Liver (tissue), 9 donors: ENCODE measurements around the gene DCAF11. TPM values are rescaled to one million over a fixed set of nuclear protein-coding genes. Genes with fewer than 3 reads are reported as not detected.

Experiments
- DNase-seq: peaks from one replicate; pipeline ENCODE4 v3.0.0-alpha.2; 2017; ENCODE audit warnings: low spot score
- H3K27ac ChIP-seq, 2 donors: one replicate each; pipeline ENCODE4 v1.7.0; 2013; ENCODE audit warnings: inconsistent platforms in 2 of 2, low read length in 2 of 2, control low read depth in 1 of 2, low read depth in 1 of 2, mild to moderate bottlenecking in 1 of 2
- H3K27me3 ChIP-seq, 4 donors: one replicate each; pipeline versions ENCODE4 v1.6.1 to v1.7.0; 2013; ENCODE audit warnings: low read length in 3 of 4, inconsistent platforms in 1 of 4, mild to moderate bottlenecking in 1 of 4, moderate library complexity in 1 of 4; ENCODE audit not compliant: control insufficient read depth in 4 of 4, insufficient read depth in 4 of 4
- H3K36me3 ChIP-seq, 4 donors: one replicate each; pipeline versions ENCODE4 v1.6.1 to v1.7.0; 2013; ENCODE audit warnings: low read length in 3 of 4, mild to moderate bottlenecking in 3 of 4, low read depth in 1 of 4, moderate library complexity in 1 of 4; ENCODE audit not compliant: control insufficient read depth in 4 of 4, insufficient read depth in 3 of 4
- H3K4me1 ChIP-seq, 4 donors: one replicate each; pipeline versions ENCODE4 v1.6.1 to v1.7.0; 2013; ENCODE audit warnings: low read length in 3 of 4, mild to moderate bottlenecking in 3 of 4, moderate library complexity in 1 of 4; ENCODE audit not compliant: control insufficient read depth in 4 of 4, insufficient read depth in 4 of 4
- H3K4me3 ChIP-seq, 3 donors: one replicate each; pipeline versions ENCODE4 v1.6.1 to v1.7.0; 2013; ENCODE audit warnings: low read length in 3 of 3, control low read depth in 1 of 3, low read depth in 1 of 3, mild to moderate bottlenecking in 1 of 3
- H3K9ac ChIP-seq, 2 donors: one replicate each; pipeline ENCODE4 v1.7.0; 2013; ENCODE audit warnings: low read length in 2 of 2, mild to moderate bottlenecking in 2 of 2, moderate library complexity in 2 of 2, control low read depth in 1 of 2, low read depth in 1 of 2
- H3K9me3 ChIP-seq, 4 donors: one replicate each; pipeline versions ENCODE4 v1.6.1 to v1.7.0; 2013; ENCODE audit warnings: low read length in 3 of 4; ENCODE audit not compliant: control insufficient read depth in 4 of 4
- EGR1 ChIP-seq, 2 donors: IDR thresholded peaks; 2 replicates each; pipeline ENCODE4 v1.6.1; 2016 to 2018; ENCODE audit warnings: antibody characterized with exemption in 2 of 2, low read depth in 2 of 2
- FOXA1 ChIP-seq: IDR thresholded peaks from 2 replicates; pipeline ENCODE4 v1.6.1; 2016; ENCODE audit warnings: antibody characterized with exemption
- GABPA ChIP-seq, 2 donors: IDR thresholded peaks in 1 of 2; conservative IDR thresholded peaks in 1 of 2; 2 replicates each; pipeline ENCODE4 v1.6.1; 2016; ENCODE audit warnings: antibody characterized with exemption in 2 of 2, mild to moderate bottlenecking in 1 of 2, moderate library complexity in 1 of 2
- HNF4A ChIP-seq, 2 donors: conservative IDR thresholded peaks; 2 replicates each; pipeline ENCODE4 v1.6.1; 2016; ENCODE audit warnings: antibody characterized with exemption in 2 of 2, mild to moderate bottlenecking in 2 of 2
- HNF4G ChIP-seq: IDR thresholded peaks from 2 replicates; pipeline ENCODE4 v1.6.1; 2016; ENCODE audit warnings: antibody characterized with exemption
- JUND ChIP-seq, 2 donors: IDR thresholded peaks; 2 replicates each; pipeline ENCODE4 v1.6.1; 2016; ENCODE audit warnings: antibody characterized with exemption in 2 of 2
- NR2F2 ChIP-seq: IDR thresholded peaks from 2 replicates; pipeline ENCODE4 v1.6.1; 2016; ENCODE audit warnings: antibody characterized with exemption
- RAD21 ChIP-seq, 2 donors: IDR thresholded peaks; 2 replicates each; pipeline ENCODE4 v1.6.1; 2016; ENCODE audit warnings: antibody characterized with exemption in 2 of 2, mild to moderate bottlenecking in 2 of 2
- RXRA ChIP-seq, 2 donors: IDR thresholded peaks; 2 replicates each; pipeline ENCODE4 v1.6.1; 2017 to 2018; ENCODE audit warnings: antibody characterized with exemption in 2 of 2, mild to moderate bottlenecking in 1 of 2
- SP1 ChIP-seq: IDR thresholded peaks from 2 replicates; pipeline ENCODE4 v1.6.1; 2018; ENCODE audit warnings: antibody characterized with exemption, mild to moderate bottlenecking
- TAF1 ChIP-seq: conservative IDR thresholded peaks from 2 replicates; pipeline ENCODE4 v1.6.1; 2016; ENCODE audit warnings: antibody characterized with exemption, mild to moderate bottlenecking
- YY1 ChIP-seq: IDR thresholded peaks from 2 replicates; pipeline ENCODE4 v1.6.1; 2016; ENCODE audit warnings: antibody characterized with exemption, mild to moderate bottlenecking
- WGBS: extraction: QIAGEN DNeasy Blood & Tissue Kit; methylation state at CpG from one replicate; pipeline ENCODE4 v1.1.7; 2013; 5-methylcytosine and 5-hydroxymethylcytosine counted together
- polyA plus RNA-seq, 2 donors: library from polyadenylated mRNA; stranded (reverse) in 1 of 2; unstranded in 1 of 2; fragments of 200-250 nt in 1 of 2; fragments of >200 nt in 1 of 2; fragmentation: Nextera tagmentation in 1 of 2; extraction: Ambion mirVana in 1 of 2; gene quantifications; one replicate each; pipeline versions ENCODE4 v1.2.1 to v1.2.3, GENCODE V29; 2013 to 2015
- total RNA-seq, 2 donors: library from RNA; depleted of rRNA; stranded (reverse); fragments of >200 nt; gene quantifications; one replicate each; pipeline ENCODE4 v1.2.3, GENCODE V29; 2014
- TF ChIP-seq, protein P1 (sequence below): IDR thresholded peaks from 2 replicates; pipeline ENCODE4 v1.6.1; 2016; ENCODE audit warnings: antibody characterized with exemption
- TF ChIP-seq, protein P2 (sequence below): IDR thresholded peaks from 2 replicates; pipeline ENCODE4 v1.6.1; 2016; ENCODE audit warnings: antibody characterized with exemption
- TF ChIP-seq, protein P3 (sequence below): IDR thresholded peaks from 2 replicates; pipeline ENCODE4 v1.6.1; 2016; ENCODE audit warnings: antibody characterized with exemption, mild to moderate bottlenecking
- TF ChIP-seq, protein P4 (sequence below): IDR thresholded peaks from 2 replicates; pipeline ENCODE4 v1.6.1; 2016; ENCODE audit warnings: antibody characterized with exemption
- donor health status: healthy.
- donor health status: healthy.
- donor health status: healthy.
- donor health status: healthy.
- donor health status: healthy.

The DCAF11 gene
- total and polyA plus RNA-seq, 4 donors: 30.1 to 312 (median 167) TPM

DNA sequence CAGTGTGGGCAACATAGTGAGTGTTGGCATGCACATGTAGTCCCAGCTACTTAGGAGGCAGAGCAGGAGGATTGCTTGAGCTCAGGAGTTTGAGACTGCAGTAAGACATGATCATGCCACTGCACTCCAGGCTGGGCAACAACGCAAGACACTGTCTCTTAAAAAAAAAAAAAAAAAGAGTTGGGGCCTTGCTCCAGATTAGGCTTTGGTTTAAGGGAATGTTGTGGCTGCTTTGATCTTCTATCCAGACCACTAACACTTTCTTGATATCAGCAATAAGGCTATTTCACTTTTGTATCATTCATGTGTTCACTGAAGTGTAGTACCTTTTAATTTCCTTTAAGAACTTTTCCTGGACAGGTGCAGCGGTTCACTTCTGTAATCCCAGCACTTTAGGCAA lies 13.1 kb downstream of the DCAF11 start:
- WGBS: 98% methylated on average over 2 of the region's 2 CpGs
- TF ChIP-seq HNF4G (no peak), RXRA (IDR thresholded peaks at IDR 0.05) (no peak), HNF4A (conservative IDR thresholded peaks at IDR 0.05) (no peak), GABPA (IDR thresholded peaks at IDR 0.05 in 1 of 2, conservative IDR thresholded peaks at IDR 0.05 in 1 of 2) (no peak), FOXA1 (no peak), EGR1 (IDR thresholded peaks at IDR 0.05; ENCODE audit: low read depth in 2 of 2) (no peak), TAF1 (no peak), SP1 (no peak), YY1 (no peak), NR2F2 (no peak), RAD21 (IDR thresholded peaks at IDR 0.05) (no peak), JUND (IDR thresholded peaks at IDR 0.05) (no peak)
- TF ChIP-seq, protein P1, sequence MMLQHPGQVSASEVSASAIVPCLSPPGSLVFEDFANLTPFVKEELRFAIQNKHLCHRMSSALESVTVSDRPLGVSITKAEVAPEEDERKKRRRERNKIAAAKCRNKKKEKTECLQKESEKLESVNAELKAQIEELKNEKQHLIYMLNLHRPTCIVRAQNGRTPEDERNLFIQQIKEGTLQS: no peak
- TF ChIP-seq, protein P2, sequence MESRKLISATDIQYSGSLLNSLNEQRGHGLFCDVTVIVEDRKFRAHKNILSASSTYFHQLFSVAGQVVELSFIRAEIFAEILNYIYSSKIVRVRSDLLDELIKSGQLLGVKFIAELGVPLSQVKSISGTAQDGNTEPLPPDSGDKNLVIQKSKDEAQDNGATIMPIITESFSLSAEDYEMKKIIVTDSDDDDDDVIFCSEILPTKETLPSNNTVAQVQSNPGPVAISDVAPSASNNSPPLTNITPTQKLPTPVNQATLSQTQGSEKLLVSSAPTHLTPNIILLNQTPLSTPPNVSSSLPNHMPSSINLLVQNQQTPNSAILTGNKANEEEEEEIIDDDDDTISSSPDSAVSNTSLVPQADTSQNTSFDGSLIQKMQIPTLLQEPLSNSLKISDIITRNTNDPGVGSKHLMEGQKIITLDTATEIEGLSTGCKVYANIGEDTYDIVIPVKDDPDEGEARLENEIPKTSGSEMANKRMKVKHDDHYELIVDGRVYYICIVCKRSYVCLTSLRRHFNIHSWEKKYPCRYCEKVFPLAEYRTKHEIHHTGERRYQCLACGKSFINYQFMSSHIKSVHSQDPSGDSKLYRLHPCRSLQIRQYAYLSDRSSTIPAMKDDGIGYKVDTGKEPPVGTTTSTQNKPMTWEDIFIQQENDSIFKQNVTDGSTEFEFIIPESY: no peak
- TF ChIP-seq, protein P3, sequence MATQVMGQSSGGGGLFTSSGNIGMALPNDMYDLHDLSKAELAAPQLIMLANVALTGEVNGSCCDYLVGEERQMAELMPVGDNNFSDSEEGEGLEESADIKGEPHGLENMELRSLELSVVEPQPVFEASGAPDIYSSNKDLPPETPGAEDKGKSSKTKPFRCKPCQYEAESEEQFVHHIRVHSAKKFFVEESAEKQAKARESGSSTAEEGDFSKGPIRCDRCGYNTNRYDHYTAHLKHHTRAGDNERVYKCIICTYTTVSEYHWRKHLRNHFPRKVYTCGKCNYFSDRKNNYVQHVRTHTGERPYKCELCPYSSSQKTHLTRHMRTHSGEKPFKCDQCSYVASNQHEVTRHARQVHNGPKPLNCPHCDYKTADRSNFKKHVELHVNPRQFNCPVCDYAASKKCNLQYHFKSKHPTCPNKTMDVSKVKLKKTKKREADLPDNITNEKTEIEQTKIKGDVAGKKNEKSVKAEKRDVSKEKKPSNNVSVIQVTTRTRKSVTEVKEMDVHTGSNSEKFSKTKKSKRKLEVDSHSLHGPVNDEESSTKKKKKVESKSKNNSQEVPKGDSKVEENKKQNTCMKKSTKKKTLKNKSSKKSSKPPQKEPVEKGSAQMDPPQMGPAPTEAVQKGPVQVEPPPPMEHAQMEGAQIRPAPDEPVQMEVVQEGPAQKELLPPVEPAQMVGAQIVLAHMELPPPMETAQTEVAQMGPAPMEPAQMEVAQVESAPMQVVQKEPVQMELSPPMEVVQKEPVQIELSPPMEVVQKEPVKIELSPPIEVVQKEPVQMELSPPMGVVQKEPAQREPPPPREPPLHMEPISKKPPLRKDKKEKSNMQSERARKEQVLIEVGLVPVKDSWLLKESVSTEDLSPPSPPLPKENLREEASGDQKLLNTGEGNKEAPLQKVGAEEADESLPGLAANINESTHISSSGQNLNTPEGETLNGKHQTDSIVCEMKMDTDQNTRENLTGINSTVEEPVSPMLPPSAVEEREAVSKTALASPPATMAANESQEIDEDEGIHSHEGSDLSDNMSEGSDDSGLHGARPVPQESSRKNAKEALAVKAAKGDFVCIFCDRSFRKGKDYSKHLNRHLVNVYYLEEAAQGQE: no peak
- TF ChIP-seq, protein P4, sequence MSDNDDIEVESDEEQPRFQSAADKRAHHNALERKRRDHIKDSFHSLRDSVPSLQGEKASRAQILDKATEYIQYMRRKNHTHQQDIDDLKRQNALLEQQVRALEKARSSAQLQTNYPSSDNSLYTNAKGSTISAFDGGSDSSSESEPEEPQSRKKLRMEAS: no peak
- peaks cover 7 to 27% (median 22%) of the 10 kb centered on the region in 4 donors for H3K4me1 ChIP-seq
- no peaks in the 10 kb centered on the region for H3K9me3 ChIP-seq
- H3K36me3 ChIP-seq: peaks cover 6 to 17% (median 14%) of the 10 kb centered on the region in 4 donors
- DNase-seq: no peak
- no peak overlapping the region for H3K9ac ChIP-seq
- H3K27ac ChIP-seq: no peak overlapping the region
- H3K27me3 ChIP-seq: no peaks in the 10 kb centered on the region
- H3K4me3 ChIP-seq: no peak overlapping the region

DNA sequence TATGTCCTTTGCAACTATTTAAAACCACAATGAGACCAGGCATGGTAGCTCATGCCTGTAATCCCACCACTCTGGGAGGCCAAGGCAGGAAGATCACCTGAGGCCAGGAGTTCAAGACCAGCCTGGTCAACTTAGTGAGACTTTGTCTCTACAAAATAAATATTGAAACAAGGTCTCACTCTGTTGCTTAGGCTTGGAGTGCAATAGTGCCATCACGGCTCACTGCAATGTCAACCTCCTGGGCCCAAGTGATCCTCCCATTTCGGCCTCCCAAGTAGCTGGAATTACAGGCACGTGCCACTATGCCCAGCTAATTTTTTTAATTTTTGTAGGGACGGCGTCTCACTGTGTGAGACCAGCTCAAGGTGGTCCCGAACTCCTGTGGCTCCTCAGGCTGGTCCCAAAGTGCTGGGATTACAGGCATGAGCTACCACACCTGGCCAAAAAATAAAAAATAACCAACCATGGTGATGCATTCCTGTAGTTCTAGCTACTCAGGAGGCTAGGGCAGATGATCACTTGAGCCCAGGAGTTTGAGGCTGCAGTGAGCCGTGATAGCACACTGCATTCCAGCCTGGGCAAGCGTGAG lies 14.9 kb downstream of the DCAF11 start:
- 86% methylated on average over 8 of the region's 8 CpGs for WGBS
- TF ChIP-seq HNF4A (conservative IDR thresholded peaks at IDR 0.05) (no peak), HNF4G (no peak)
- Histone ChIP-seq H3K27me3 (no peaks in the 10 kb centered on the region), H3K36me3 (peaks cover 0 to under 1% (median under 1%) of the 10 kb centered on the region in 4 donors), H3K4me3 (no peak overlapping the region), H3K9me3 (no peaks in the 10 kb centered on the region), H3K9ac (no peak overlapping the region), H3K27ac (peak overlapping the region in 1 of 2 donors; percentile 28), H3K4me1 (peaks cover 7 to 30% (median 23%) of the 10 kb centered on the region in 4 donors)
- DNase-seq: no peak
